GM12892 (cell line): ENCODE measurements around the gene SYNDIG1.

ENCODE experiments used
- POLR2A ChIP-seq: IDR thresholded peaks from 2 replicates; pipeline ENCODE4 v1.6.1; 2011; ENCODE audit warnings: low read depth, low read length, control low read depth
- POLR2AphosphoS5 ChIP-seq: IDR thresholded peaks from 2 replicates; pipeline ENCODE4 v1.6.1; 2011; ENCODE audit warnings: low read depth, low read length, control low read depth
- TAF1 ChIP-seq: IDR thresholded peaks from 2 replicates; pipeline ENCODE4 v1.6.1; 2011; ENCODE audit warnings: low read depth, mild to moderate bottlenecking, control low read depth, low read length, borderline replicate concordance

DNA sequence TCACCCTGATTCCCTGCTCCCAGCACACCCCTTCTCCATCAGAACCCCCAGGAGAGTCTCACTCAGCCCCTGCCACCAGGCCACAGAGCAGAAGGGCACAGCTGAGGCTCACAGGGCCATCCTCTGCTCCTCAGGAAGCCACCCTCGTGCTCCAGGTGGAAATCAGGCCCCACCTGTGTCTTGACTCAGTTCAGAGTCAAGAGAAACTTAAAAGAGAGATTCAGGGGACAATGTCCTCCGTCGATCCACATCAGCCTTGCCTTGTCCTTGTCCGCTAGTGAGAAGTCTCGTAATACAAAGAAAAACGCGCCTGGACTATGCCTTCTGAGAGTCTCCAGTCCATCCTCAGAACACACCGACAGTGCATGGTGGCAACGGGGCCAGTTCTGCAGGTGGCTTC lies 114.6 kb downstream of the SYNDIG1 start:
- TF ChIP-seq POLR2AphosphoS5 (no peak), POLR2A (no peak), TAF1 (no peak)
